HL-60 (cell line): ENCODE measurements around the gene UHRF1.

Source experiments
- CTCF ChIP-seq: IDR thresholded peaks from one replicate; pipeline ENCODE4 v1.5.1; 2011; ENCODE audit warnings: low read length, control low read depth, inconsistent platforms; ENCODE audit not compliant: insufficient read depth
- GABPA ChIP-seq: IDR thresholded peaks from 2 replicates; pipeline ENCODE4 v1.6.1; 2012; ENCODE audit warnings: low read depth
- POLR2AphosphoS5 ChIP-seq: IDR thresholded peaks from 2 replicates; pipeline ENCODE4 v1.6.1; 2012; ENCODE audit warnings: low read depth
- REST ChIP-seq: IDR thresholded peaks from 2 replicates; pipeline ENCODE4 v1.6.1; 2012; ENCODE audit warnings: low read depth; ENCODE audit not compliant: insufficient replicate concordance
- SPI1 ChIP-seq: IDR thresholded peaks from 2 replicates; pipeline ENCODE4 v1.6.1; 2012; ENCODE audit warnings: low read depth, mild to moderate bottlenecking, borderline replicate concordance

- no peak for TF ChIP-seq CTCF
- TF ChIP-seq REST: no peak
- TF ChIP-seq POLR2AphosphoS5: no peak
- no peak for TF ChIP-seq GABPA
- TF ChIP-seq SPI1: no peak
Measured at GRCh38 chr19:4987692-4988370, 78.5 kb downstream of the UHRF1 start.
